GM12874 (cell line): ENCODE measurements around the gene PTPRA.

Experiments
- TF ChIP-seq, protein P1 (sequence below): IDR thresholded peaks from 2 replicates; pipeline ENCODE4 v1.5.1; 2011; ENCODE audit warnings: low read depth, mild to moderate bottlenecking, control low read depth, low read length, moderate library complexity; ENCODE audit not compliant: insufficient read depth

PTPRA gene

DNA sequence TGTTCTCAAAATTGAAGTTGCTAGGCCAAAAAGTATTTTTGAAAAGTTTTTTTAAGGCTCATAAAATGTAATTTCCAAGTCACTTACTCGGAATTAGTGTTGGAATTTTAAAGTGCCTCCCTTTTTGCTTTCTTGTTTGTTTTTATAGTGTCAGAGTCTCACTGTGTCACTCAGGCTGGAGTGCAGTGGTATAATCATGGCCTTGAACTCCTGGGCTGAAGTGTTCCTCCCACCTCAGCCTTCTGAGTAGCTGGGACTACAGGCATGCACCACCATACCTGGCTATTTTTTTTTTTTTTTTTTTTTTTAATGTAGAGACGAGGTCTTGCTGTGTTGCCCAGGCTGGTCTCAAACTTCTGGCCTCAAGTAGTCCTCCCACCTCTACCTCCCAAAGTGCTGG, 130.1 kb downstream of the PTPRA start:
- TF ChIP-seq, protein P1, sequence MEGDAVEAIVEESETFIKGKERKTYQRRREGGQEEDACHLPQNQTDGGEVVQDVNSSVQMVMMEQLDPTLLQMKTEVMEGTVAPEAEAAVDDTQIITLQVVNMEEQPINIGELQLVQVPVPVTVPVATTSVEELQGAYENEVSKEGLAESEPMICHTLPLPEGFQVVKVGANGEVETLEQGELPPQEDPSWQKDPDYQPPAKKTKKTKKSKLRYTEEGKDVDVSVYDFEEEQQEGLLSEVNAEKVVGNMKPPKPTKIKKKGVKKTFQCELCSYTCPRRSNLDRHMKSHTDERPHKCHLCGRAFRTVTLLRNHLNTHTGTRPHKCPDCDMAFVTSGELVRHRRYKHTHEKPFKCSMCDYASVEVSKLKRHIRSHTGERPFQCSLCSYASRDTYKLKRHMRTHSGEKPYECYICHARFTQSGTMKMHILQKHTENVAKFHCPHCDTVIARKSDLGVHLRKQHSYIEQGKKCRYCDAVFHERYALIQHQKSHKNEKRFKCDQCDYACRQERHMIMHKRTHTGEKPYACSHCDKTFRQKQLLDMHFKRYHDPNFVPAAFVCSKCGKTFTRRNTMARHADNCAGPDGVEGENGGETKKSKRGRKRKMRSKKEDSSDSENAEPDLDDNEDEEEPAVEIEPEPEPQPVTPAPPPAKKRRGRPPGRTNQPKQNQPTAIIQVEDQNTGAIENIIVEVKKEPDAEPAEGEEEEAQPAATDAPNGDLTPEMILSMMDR, result no peak

DNA sequence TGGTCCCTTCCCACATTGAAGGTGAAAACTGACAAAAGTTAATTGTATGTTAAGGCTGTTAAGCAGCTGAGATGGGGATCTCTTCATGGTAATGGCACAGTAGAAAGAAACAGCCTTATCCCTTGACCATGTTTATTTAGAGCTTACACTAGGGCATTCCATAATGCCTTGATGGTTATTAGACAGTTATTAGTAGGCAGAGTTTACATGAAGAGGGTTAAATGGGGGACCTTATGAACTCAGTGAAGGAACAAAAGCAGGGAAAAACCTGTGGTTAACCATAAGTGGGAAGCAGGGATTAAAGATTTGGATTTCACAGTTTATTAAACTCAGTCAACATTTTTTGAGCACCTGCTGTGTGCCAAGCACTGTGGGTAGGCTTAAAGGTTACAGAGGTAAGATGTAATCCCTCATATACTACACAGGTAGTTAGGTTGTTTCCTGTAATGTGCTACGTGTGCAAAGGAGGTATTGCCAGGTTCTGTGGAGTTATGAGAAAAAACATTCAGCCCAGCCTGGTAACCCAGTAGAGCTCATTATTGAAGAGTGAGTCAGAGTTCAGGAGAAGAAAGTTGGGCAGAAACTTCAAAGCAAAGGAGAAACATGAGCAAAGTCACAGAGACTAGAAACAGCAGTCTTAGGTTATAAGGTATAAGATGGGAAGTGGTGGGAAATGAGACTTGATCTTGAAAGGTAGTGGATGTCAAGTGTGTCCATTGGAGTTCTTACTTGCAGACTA, 137.9 kb downstream of the PTPRA start:
- TF ChIP-seq, protein P1, result no peak

DNA sequence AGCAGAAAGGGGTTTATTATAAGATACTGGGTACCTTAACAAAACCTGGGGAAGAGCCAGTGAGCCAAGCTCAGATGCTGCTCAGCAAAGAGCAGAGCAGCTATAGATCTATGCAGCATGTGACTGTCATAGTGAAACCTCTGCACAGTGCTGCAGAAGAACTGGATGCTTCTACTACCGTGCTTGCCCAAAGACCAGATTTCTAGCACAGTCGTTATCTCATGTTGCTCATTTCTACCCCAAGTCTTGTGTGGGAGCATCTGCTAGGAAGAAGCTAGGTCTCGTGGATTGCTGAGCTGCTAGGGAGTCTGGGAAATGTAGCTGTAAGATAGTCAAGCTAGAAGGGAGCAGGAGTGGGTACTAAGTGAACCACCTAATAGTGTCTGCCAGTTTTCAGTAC, 138.5 kb downstream of the PTPRA start:
- TF ChIP-seq, protein P1, result no peak

DNA sequence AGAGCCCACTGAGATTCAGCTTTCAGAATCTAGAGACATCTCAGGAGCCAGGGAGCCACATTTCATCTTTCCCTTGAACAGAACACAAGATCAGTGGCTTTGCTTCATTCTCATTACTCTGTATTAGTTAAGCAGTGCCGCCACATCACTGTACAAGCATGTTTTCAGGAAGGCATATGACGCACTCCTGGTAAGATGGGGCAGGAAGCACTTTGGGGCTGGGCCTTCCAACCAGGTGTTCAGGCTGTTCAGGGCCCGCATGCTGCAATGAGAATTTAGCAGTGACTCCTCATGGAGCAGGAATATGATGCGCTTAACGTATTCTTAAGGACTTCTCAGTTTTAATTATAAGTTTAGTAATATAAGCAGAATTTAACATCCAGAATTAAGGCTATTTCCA, 140.5 kb downstream of the PTPRA start:
- TF ChIP-seq, protein P1, result no peak

DNA sequence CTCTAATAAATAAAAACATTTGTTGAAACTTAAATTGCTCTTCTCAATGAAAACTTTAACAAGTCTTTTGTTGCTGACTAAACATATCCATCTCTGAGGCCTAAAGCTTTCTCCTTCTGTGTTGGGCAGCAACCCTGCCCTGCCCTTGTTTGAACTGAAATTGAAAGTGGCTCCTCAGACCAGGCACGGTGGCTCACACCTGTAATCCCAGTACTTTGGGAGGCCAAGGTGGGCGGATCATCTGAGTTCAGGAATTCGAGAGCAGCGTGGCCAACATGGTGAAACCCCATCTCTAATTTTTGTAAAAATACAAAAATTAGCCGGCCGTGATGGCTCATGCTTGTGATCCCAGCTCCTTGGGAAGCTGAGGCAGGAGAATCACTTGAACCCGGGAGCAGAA, 140.9 kb downstream of the PTPRA start:
- TF ChIP-seq, protein P1, result no peak

DNA sequence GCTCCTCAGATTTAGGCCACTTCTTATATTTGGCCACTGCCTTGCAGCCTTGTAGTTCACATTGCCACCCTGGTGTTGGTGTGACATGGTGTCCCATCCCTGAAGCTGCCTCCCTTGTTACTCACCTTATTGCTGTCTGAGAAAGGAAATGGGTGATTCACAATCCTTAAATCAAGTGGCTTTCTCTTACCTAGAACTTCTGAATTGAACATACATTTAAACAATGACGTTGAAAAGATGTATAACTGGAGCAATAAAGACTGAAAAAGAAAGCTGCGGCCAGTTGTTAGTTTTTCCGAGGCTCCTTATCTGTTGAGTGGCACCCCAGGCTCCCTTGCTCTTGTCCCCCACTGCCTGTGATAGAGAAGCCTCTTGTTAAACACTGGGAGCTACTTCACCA, 141.4 kb downstream of the PTPRA start:
- TF ChIP-seq, protein P1, result no peak

DNA sequence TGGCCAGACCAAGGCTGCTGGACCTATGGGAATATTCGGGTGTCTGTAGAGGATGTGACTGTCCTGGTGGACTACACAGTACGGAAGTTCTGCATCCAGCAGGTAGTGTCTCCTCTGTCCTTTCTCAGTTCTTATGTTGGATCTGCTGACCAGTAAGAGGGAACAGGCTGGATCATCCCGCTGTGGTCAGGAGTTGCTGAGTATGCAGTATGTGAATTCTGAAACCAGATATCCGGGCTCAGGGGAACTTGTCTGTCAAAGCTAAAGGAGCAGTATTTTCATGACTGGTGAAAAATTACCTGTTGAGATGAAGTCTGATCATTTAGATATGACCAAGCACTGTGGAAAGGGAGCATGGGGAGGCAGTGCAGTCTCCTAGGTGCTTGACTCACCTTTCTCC, 148.0 kb downstream of the PTPRA start:
- TF ChIP-seq, protein P1, result no peak

DNA sequence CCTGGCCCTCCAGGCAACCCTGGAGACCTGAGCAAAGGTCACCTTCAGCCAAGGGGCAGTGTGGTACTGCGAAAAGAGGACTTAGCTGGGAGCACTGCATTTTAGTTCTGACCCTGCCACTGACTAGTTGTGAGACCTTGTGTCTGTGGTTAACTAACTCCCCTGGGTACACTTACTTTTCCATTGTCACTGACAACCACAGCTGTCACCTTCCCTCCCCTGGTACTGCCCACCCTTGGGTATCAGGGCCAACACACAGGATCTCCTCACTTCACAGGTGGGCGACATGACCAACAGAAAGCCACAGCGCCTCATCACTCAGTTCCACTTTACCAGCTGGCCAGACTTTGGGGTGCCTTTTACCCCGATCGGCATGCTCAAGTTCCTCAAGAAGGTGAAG, 148.5 kb downstream of the PTPRA start:
- TF ChIP-seq, protein P1, result no peak
